ENCODE data around the gene TOM1L1.

The TOM1L1 gene

DNA sequence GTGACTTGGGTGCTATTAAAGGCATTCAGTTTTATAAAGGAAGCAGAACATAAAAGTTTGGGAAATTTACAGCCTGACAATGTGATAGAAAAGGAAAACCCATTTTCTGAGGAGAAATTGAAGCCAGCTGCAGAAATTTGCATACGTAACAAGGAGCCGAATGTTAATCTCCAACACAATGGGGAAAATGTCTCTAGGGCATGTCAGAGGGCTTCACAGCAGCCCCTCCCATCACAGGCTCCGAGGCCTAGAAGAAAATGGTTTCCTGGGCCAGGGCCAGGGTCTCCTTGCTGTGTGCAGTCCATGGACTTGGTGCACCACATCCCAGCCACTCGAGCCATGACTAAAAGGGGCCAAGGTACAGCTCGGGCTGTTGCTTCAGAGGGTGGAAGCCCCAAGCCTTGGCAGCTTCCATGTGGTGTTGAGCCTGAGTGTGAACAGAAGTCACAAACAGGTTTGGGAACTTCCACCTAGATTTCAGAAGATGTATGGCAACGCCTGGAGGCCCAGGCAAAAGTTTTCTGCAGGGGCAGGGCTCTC lies 23.9 kb upstream of the TOM1L1 start:
- Histone ChIP-seq H3K4me1 (ENCODE audit: insufficient read depth, low read length) (0 out of 2 replicates have a peak, but pooled peaks cover 3% of the 10 kb centered on the region), H3K27ac (ENCODE audit: low read depth, low read length) (no peak overlapping the region), H3K36me3 (ENCODE audit: insufficient read depth, low read length) (no peaks in the 10 kb centered on the region), H3K4me3 (ENCODE audit: low read length) (no peak overlapping the region), H3K27me3 (ENCODE audit: insufficient read depth, low read length) (no peaks in the 10 kb centered on the region), H3K9me3 (ENCODE audit: insufficient read depth, low read depth, low read length) (no peaks in the 10 kb centered on the region), H3K9ac (ENCODE audit: low read depth, low read length) (no peak overlapping the region)
- WGBS = 76% methylated on average over 6 of the region's 6 CpGs

GRCh38 chr17:54881255-54881972 lies 19.2 kb upstream of the TOM1L1 start:
- Histone ChIP-seq H3K27me3 (ENCODE audit: insufficient read depth, low read length) (no peaks in the 10 kb centered on the region), H3K36me3 (ENCODE audit: insufficient read depth, low read length) (no peaks in the 10 kb centered on the region), H3K27ac (ENCODE audit: low read depth, low read length) (no peak overlapping the region), H3K4me1 (ENCODE audit: insufficient read depth, low read length) (peaks cover 4% of the 10 kb centered on the region; the same call in 1 of the 2 replicates), H3K4me3 (ENCODE audit: low read length) (no peak overlapping the region), H3K9ac (ENCODE audit: low read depth, low read length) (no peak overlapping the region), H3K9me3 (ENCODE audit: insufficient read depth, low read depth, low read length) (no peaks in the 10 kb centered on the region)
- WGBS = 84% methylated on average over 10 of the region's 10 CpGs

GRCh38 chr17:54882371-54882770 lies 18.3 kb upstream of the TOM1L1 start:
- no peaks in the 10 kb centered on the region for H3K9me3 ChIP-seq (ENCODE audit: insufficient read depth, low read depth, low read length)
- no peaks in the 10 kb centered on the region for H3K36me3 ChIP-seq (ENCODE audit: insufficient read depth, low read length)
- 90% methylated on average over 4 of the region's 4 CpGs for WGBS
- H3K27me3 ChIP-seq (ENCODE audit: insufficient read depth, low read length) = no peaks in the 10 kb centered on the region
- H3K27ac ChIP-seq (ENCODE audit: low read depth, low read length) = no peak overlapping the region
- no peak overlapping the region for H3K9ac ChIP-seq (ENCODE audit: low read depth, low read length)
- no peak overlapping the region for H3K4me3 ChIP-seq (ENCODE audit: low read length)
- peaks cover 4% of the 10 kb centered on the region; the same call in 1 of the 2 replicates for H3K4me1 ChIP-seq (ENCODE audit: insufficient read depth, low read length)

DNA sequence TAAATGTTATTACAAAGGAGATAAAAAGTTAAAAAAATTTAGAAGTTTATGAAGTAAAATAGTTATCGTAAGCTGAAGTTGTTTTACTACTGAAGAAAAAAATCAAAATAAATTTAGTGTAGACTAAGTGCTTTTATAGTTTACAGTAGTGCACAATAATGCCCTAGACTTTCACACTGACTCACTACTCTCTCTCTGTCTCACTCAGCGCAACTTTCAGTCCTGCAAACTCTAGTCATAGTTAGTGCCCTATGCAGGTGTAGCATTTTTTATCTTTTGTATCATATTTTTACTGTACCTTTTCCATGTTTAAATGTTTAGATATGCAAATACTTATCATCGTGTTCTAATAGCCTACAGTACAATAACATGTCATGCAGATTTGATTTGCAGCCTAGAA lies 17.7 kb upstream of the TOM1L1 start:
- no peaks in the 10 kb centered on the region for H3K9me3 ChIP-seq (ENCODE audit: insufficient read depth, low read depth, low read length)
- H3K27ac ChIP-seq (ENCODE audit: low read depth, low read length) = no peak overlapping the region
- no peak overlapping the region for H3K4me3 ChIP-seq (ENCODE audit: low read length)
- no peaks in the 10 kb centered on the region for H3K36me3 ChIP-seq (ENCODE audit: insufficient read depth, low read length)
- H3K27me3 ChIP-seq (ENCODE audit: insufficient read depth, low read length) = no peaks in the 10 kb centered on the region
- no peak overlapping the region for H3K9ac ChIP-seq (ENCODE audit: low read depth, low read length)
- peaks cover 4% of the 10 kb centered on the region; the same call in 1 of the 2 replicates for H3K4me1 ChIP-seq (ENCODE audit: insufficient read depth, low read length)
- 95% methylated on average over 2 of the region's 3 CpGs for WGBS

DNA sequence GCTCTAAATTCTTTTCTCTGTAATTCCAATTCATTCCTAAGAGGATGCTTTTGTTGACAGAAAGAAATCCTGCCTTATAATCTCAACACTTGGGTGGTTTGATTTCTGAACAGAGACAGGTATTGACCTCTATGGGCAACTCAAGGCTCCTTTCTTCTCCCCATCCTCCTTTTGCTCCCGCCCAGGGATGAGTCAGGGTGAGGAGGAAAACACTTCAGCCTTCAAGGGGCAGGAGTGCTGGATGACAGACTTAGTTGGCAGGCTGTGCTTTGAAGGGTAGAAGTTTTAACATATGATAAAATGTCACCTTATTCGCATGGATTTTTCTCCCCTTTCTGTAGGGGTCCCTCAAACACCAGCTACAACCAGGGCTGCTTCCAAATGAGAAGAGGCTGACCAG lies 16.7 kb upstream of the TOM1L1 start:
- no peaks in the 10 kb centered on the region for H3K36me3 ChIP-seq (ENCODE audit: insufficient read depth, low read length)
- 84% methylated on average over 2 of the region's 2 CpGs for WGBS

DNA sequence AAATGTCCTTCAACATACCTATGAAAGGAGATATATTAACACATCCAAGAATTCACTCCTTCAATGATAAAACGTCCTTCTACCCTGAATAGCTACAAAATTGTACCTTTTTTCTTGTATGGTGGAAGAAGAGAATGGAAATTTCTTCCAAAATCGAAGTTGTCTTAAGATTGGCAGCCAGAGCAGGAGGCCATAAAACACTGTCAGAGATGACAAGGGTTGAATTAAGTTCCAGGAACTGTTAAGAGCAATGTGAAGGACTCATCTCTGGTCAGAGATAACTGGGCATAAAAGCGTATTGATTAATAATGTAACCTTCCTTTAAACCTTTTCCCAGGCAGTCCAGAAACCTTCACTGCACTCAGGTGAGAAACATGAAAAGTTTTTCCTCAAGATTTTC lies 12.9 kb upstream of the TOM1L1 start:
- Histone ChIP-seq H3K9ac (ENCODE audit: low read depth, low read length) (no peak overlapping the region), H3K27me3 (ENCODE audit: insufficient read depth, low read length) (no peaks in the 10 kb centered on the region), H3K36me3 (ENCODE audit: insufficient read depth, low read length) (no peaks in the 10 kb centered on the region), H3K4me3 (ENCODE audit: low read length) (no peak overlapping the region), H3K4me1 (ENCODE audit: insufficient read depth, low read length) (peaks cover 8% of the 10 kb centered on the region), H3K27ac (ENCODE audit: low read depth, low read length) (no peak overlapping the region), H3K9me3 (ENCODE audit: insufficient read depth, low read depth, low read length) (no peaks in the 10 kb centered on the region)
- 91% methylated on average over 2 of the region's 3 CpGs for WGBS

More for the DNA sequence above, 16.7 kb upstream of the TOM1L1 start:
- no peak overlapping the region for H3K9ac ChIP-seq (ENCODE audit: low read depth, low read length)
- H3K4me1 ChIP-seq (ENCODE audit: insufficient read depth, low read length) = peaks cover 4% of the 10 kb centered on the region; the same call in 1 of the 2 replicates
- H3K4me3 ChIP-seq (ENCODE audit: low read length) = no peak overlapping the region
- no peaks in the 10 kb centered on the region for H3K27me3 ChIP-seq (ENCODE audit: insufficient read depth, low read length)
- no peak overlapping the region for H3K27ac ChIP-seq (ENCODE audit: low read depth, low read length)
- H3K9me3 ChIP-seq (ENCODE audit: insufficient read depth, low read depth, low read length) = no peaks in the 10 kb centered on the region

DNA sequence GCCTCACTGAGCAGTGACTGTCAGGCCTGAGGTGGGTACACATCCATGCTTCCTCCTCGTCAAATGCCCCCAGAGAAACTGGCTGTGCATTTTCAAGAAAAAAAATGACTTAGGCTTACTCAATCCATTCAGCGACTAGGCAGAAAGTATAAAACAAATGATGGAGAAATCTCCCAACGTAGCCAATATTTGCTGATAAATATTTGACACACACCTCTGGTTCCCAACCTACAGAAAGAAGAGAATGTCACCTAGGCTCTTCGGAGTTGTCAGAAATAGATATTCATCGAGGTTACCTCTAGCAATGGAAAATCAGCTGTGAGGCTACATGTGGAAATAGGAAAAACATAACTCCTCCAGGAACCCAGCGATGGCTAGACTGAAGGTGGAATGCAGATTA lies 12.4 kb upstream of the TOM1L1 start:
- no peak overlapping the region for H3K4me3 ChIP-seq (ENCODE audit: low read length)
- no peaks in the 10 kb centered on the region for H3K36me3 ChIP-seq (ENCODE audit: insufficient read depth, low read length)
- no peak overlapping the region for H3K27ac ChIP-seq (ENCODE audit: low read depth, low read length)
- 93% methylated on average over 5 of the region's 6 CpGs for WGBS
- peaks cover 8% of the 10 kb centered on the region for H3K4me1 ChIP-seq (ENCODE audit: insufficient read depth, low read length)
- no peaks in the 10 kb centered on the region for H3K9me3 ChIP-seq (ENCODE audit: insufficient read depth, low read depth, low read length)
- H3K27me3 ChIP-seq (ENCODE audit: insufficient read depth, low read length) = no peaks in the 10 kb centered on the region
- H3K9ac ChIP-seq (ENCODE audit: low read depth, low read length) = no peak overlapping the region

DNA sequence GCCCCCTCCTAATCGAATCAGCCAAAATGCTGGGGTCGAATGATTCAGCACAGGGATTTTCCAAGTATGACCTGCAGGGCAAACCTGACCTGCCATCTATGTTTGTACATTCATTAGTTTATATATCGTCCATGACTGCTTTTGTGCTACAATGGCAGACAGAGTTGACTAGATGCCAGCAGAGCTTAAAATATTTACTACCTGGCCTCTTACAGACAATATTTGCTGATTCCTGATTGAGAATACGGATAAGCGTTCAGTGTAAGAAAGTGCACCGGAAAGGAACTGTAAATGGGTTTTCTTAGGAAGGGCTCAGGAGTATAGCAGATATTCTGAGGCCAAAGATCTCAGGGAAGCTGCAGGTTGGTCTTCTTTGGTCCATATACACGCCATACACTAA lies 11.7 kb upstream of the TOM1L1 start:
- H3K27ac ChIP-seq (ENCODE audit: low read depth, low read length) = no peak overlapping the region
- WGBS = 93% methylated on average over 6 of the region's 7 CpGs
- no peaks in the 10 kb centered on the region for H3K27me3 ChIP-seq (ENCODE audit: insufficient read depth, low read length)
- H3K4me1 ChIP-seq (ENCODE audit: insufficient read depth, low read length) = peaks cover 7% of the 10 kb centered on the region
- no peak overlapping the region for H3K9ac ChIP-seq (ENCODE audit: low read depth, low read length)
- H3K9me3 ChIP-seq (ENCODE audit: insufficient read depth, low read depth, low read length) = no peaks in the 10 kb centered on the region
- no peak overlapping the region for H3K4me3 ChIP-seq (ENCODE audit: low read length)
- no peaks in the 10 kb centered on the region for H3K36me3 ChIP-seq (ENCODE audit: insufficient read depth, low read length)

DNA sequence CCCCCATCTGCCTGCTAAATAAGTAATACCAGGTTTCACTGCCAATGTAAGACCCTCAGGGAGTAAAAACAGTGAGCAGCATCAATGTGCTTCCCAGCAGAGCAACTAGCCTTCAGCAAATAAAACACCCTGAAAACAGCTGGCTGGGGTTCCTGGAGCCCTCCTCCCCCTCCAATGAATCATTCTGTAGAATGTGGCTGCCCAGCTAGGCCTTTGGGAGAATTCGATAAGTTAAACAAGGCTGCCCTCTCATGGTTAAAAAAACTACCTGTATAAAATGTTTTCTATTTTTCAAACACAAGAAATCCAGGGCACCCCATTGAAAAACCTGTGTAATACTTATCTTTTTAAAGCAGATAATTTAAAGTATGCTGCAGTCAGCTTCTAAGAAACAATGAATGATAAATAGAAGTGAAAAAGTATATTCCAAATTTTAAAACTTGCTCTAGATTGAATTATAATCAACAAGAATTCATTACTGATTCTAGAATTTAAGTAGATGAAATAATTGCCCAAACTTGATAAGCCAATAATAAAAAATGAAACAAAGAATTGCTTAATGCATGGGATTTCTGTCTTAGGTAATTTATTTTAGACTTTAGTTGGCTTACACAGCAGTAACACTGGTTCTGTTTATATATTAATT lies 9.4 kb upstream of the TOM1L1 start:
- Histone ChIP-seq H3K9ac (ENCODE audit: low read depth, low read length) (no peak overlapping the region), H3K27ac (ENCODE audit: low read depth, low read length) (no peak overlapping the region), H3K9me3 (ENCODE audit: insufficient read depth, low read depth, low read length) (no peaks in the 10 kb centered on the region), H3K4me3 (ENCODE audit: low read length) (no peak overlapping the region), H3K36me3 (ENCODE audit: insufficient read depth, low read length) (no peaks in the 10 kb centered on the region), H3K4me1 (ENCODE audit: insufficient read depth, low read length) (peaks cover 4% of the 10 kb centered on the region), H3K27me3 (ENCODE audit: insufficient read depth, low read length) (no peaks in the 10 kb centered on the region)
- WGBS = 13% methylated on average over 1 of the region's 1 CpG

DNA sequence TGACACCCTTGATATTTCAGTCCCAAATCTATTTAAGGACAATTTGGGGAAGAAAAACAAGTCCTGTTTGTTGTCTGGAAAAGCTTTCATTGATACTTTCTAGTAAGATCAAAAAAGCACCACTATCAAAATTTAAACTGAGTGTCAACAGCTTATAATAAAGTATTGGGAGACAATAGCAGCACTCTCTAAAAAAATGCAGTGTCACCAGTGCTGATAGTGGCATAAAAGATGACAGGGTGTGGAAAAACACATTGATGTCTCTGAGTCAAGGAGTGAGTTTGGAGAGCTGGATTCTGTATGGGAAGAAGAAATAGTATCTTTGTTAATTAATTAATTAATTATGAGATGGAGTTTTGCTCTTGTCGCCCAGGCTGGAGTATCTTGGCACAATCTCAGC lies 8.3 kb upstream of the TOM1L1 start:
- H3K9ac ChIP-seq (ENCODE audit: low read depth, low read length) = no peak overlapping the region
- H3K4me3 ChIP-seq (ENCODE audit: low read length) = no peak overlapping the region
- H3K27ac ChIP-seq (ENCODE audit: low read depth, low read length) = no peak overlapping the region
- H3K9me3 ChIP-seq (ENCODE audit: insufficient read depth, low read depth, low read length) = no peaks in the 10 kb centered on the region
- no peaks in the 10 kb centered on the region for H3K36me3 ChIP-seq (ENCODE audit: insufficient read depth, low read length)
- no peaks in the 10 kb centered on the region for H3K27me3 ChIP-seq (ENCODE audit: insufficient read depth, low read length)
- peaks cover 4% of the 10 kb centered on the region for H3K4me1 ChIP-seq (ENCODE audit: insufficient read depth, low read length)
- WGBS = 83% methylated on average over 1 of the region's 1 CpG

DNA sequence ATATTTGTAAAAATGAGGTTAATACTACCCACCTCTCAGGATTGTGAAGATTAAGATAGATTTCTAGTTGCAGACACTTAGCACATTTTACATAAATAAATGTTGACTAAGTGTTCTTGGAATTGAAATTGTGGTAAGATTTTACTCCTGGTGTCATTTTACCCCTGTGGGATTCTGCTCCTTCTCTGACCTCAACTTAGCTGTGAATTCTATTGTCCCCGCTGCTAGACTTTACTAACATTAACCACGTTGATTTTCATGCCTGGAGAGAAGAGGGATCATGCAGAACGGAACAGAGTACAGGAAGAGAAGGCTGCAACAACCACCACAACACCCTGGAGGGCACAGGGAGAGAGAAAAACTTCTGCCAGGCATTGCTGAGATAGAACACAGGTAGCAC lies 2.1 kb upstream of the TOM1L1 start:
- WGBS = 77% methylated on average over 3 of the region's 3 CpGs
- Histone ChIP-seq H3K4me3 (ENCODE audit: low read length) (no peak overlapping the region), H3K27me3 (ENCODE audit: insufficient read depth, low read length) (no peaks in the 10 kb centered on the region), H3K27ac (ENCODE audit: low read depth, low read length) (no peak overlapping the region), H3K9me3 (ENCODE audit: insufficient read depth, low read depth, low read length) (no peaks in the 10 kb centered on the region), H3K9ac (ENCODE audit: low read depth, low read length) (no peak overlapping the region), H3K36me3 (ENCODE audit: insufficient read depth, low read length) (peaks cover 3% of the 10 kb centered on the region), H3K4me1 (ENCODE audit: insufficient read depth, low read length) (peaks cover 22% of the 10 kb centered on the region)
